K562 (cell line): ENCODE measurements around the gene PPIP5K2. TPM values are rescaled to one million over a fixed set of nuclear protein-coding genes. Genes with fewer than 3 reads are reported as not detected.

Source experiments
- ATAC-seq: fragments of 200-7000 bp; cut with Tn5 transposase; 3 replicates; pipeline ENCODE4 v1.9.1; 2020; ENCODE audit warnings: moderate library complexity
- BruUV-seq: library from RNA; stranded (reverse); fragments of 400-500 nt; replicated peaks from 2 replicates; lab custom pipeline; 2021; lab: Mats Ljungman, UMichigan
- CTCF ChIA-PET: fragments of 300-600 bp; formaldehyde crosslinking; extraction: SDS; loops from one replicate; lab custom pipeline; 2021; ENCODE audit warnings: low intra/inter-chr PET ratio; lab: Yijun Ruan, JAX
- POLR2A ChIA-PET: fragments of 300-600, 350-650 bp; sonication (Branson Sonifier 250); formaldehyde crosslinking; extraction: SDS; loops from one replicate; lab custom pipeline; 2021; ENCODE audit warnings: antibody characterized with exemption, inconsistent platforms; lab: Yijun Ruan, JAX
- DNase-seq, 4 experiments: peaks; one replicate each; pipeline versions ENCODE4 v3.0.0 to v3.0.0-alpha.2; 2011 to 2018; ENCODE audit warnings: low spot score in 3 of 4, mixed read lengths in 3 of 4; ENCODE audit errors: extremely low read depth in 1 of 4
- FAIRE-seq: peaks from 2 replicates; lab custom pipeline; 2011; peaks lifted over from hg19 to GRCh38; lab: Jason Lieb, UNC
- H2AFZ ChIP-seq: 2 replicates; pipeline ENCODE4 v1.6.0; 2011; ENCODE audit warnings: low read depth, low read length, control low read depth, inconsistent platforms
- H3K27ac ChIP-seq: fragments of 200-600 bp; 3 replicates; pipeline ENCODE4 v1.8.0; 2011; ENCODE audit warnings: low read depth, mild to moderate bottlenecking, control low read depth, inconsistent platforms, low read length, moderate library complexity, mixed read lengths; ENCODE audit errors: extremely low read depth
- H3K27me3 ChIP-seq, 2 experiments: fragments of 300-600 bp in 1 of 2; 2 replicates in 1 of 2; 3 replicates in 1 of 2; pipeline versions ENCODE4 v1.6.0 to v1.8.0; 2011; ENCODE audit warnings: inconsistent platforms in 2 of 2, low read length in 2 of 2, mild to moderate bottlenecking in 1 of 2, mixed read lengths in 1 of 2, moderate library complexity in 1 of 2; ENCODE audit not compliant: control insufficient read depth in 2 of 2, insufficient read depth in 2 of 2
- H3K36me3 ChIP-seq: fragments of 300-600 bp; 3 replicates; pipeline ENCODE4 v1.8.0; 2011; ENCODE audit warnings: mild to moderate bottlenecking, low read length, inconsistent platforms; ENCODE audit not compliant: control insufficient read depth, insufficient read depth
- H3K4me1 ChIP-seq, 2 experiments: fragments of 200-600 bp in 1 of 2; replicated peaks in 1 of 2; 2 replicates in 1 of 2; 3 replicates in 1 of 2; pipeline versions ENCODE4 v1.5.1 to v1.8.0; 2011; ENCODE audit warnings: inconsistent platforms in 2 of 2, low read length in 2 of 2, mild to moderate bottlenecking in 1 of 2, mixed read lengths in 1 of 2, moderate library complexity in 1 of 2; ENCODE audit not compliant: control insufficient read depth in 2 of 2, insufficient read depth in 2 of 2
- H3K4me2 ChIP-seq: 2 replicates; pipeline ENCODE4 v1.6.1; 2011; ENCODE audit warnings: low read length, control low read depth, inconsistent platforms, mixed read lengths; ENCODE audit not compliant: insufficient read depth
- H3K4me3 ChIP-seq: fragments of 200-600 bp; sonication (generic), shearing (Covaris generic); 2 replicates; pipeline ENCODE4 v1.5.1; 2016; ENCODE audit warnings: control low read depth, inconsistent platforms
- H3K79me2 ChIP-seq: fragments of 200-600 bp; 3 replicates; pipeline ENCODE4 v1.8.0; 2011; ENCODE audit warnings: low read length, inconsistent platforms; ENCODE audit not compliant: control insufficient read depth, insufficient read depth
- H3K9ac ChIP-seq, 2 experiments: 2 replicates each; pipeline versions ENCODE4 v1.6.0 to v1.6.1; 2011; ENCODE audit warnings: low read depth in 2 of 2, low read length in 2 of 2, control low read depth in 1 of 2, inconsistent platforms in 1 of 2, mild to moderate bottlenecking in 1 of 2, mixed read lengths in 1 of 2; ENCODE audit not compliant: insufficient read depth in 1 of 2
- H3K9me1 ChIP-seq: one replicate; pipeline ENCODE4 v1.6.0; 2011; ENCODE audit warnings: inconsistent platforms, mild to moderate bottlenecking, low read length, moderate library complexity; ENCODE audit not compliant: control insufficient read depth, insufficient read depth
- H3K9me3 ChIP-seq: replicated peaks from 2 replicates; pipeline ENCODE4 v1.5.1; 2011; ENCODE audit warnings: low read depth, low read length, inconsistent platforms; ENCODE audit not compliant: control insufficient read depth, insufficient read depth
- H4K20me1 ChIP-seq: replicated peaks from 2 replicates; pipeline ENCODE4 v1.6.1; 2011; ENCODE audit warnings: low read length, inconsistent platforms, mixed read lengths; ENCODE audit not compliant: control insufficient read depth, insufficient read depth
- CEBPG ChIP-seq, 3 experiments: fragments of 200-800 bp in 1 of 3; sonication (Bioruptor generic) in 1 of 3; sonication (generic) in 1 of 3; formaldehyde crosslinking in 1 of 3; IDR thresholded peaks in 2 of 3; conservative IDR thresholded peaks in 1 of 3; 2 replicates each; pipeline versions ENCODE4 v1.6.1 to v1.8.0; 2016 to 2022; ENCODE audit warnings: missing compliant biosample characterization in 2 of 3, missing genetic modification characterization in 2 of 3, mild to moderate bottlenecking in 1 of 3, missing genetic modification reagents in 1 of 3
- CHD1 ChIP-seq: fragments of 200-600 bp; sonication (generic); IDR thresholded peaks from one replicate; pipeline ENCODE4 v1.6.1; 2012; ENCODE audit warnings: mild to moderate bottlenecking, moderate library complexity, low read length, inconsistent platforms
- MEIS2 ChIP-seq: fragments of 450-650 bp; IDR thresholded peaks from 2 replicates; pipeline ENCODE4 v1.6.1; 2014; ENCODE audit warnings: mild to moderate bottlenecking; ENCODE audit not compliant: partially characterized antibody
- NCOA6 ChIP-seq: fragments of 450-650 bp; IDR thresholded peaks from 2 replicates; pipeline ENCODE4 v1.6.1; 2017; ENCODE audit warnings: mild to moderate bottlenecking
- PHB2 ChIP-seq: fragments of 450-650 bp; IDR thresholded peaks from 2 replicates; pipeline ENCODE4 v1.6.1; 2017; ENCODE audit warnings: low read depth
- SETDB1 ChIP-seq: IDR thresholded peaks from one replicate; pipeline ENCODE4 v1.6.1; 2012; ENCODE audit warnings: low read length, control low read depth, inconsistent platforms
- SP2 ChIP-seq: IDR thresholded peaks from 2 replicates; pipeline ENCODE4 v1.6.1; 2011; ENCODE audit warnings: mild to moderate bottlenecking, low read depth, low read length, moderate library complexity; ENCODE audit not compliant: poor library complexity, severe bottlenecking; ENCODE audit errors: extremely low read depth
- ZNF184 ChIP-seq: sonication (generic); formaldehyde crosslinking; IDR thresholded peaks from 2 replicates; pipeline ENCODE4 v1.5.0; 2020; ENCODE audit warnings: missing genetic modification reagents
- ZNF3 ChIP-seq: fragments of 250-450 bp; sonication (Bioruptor Pico); IDR thresholded peaks from 2 replicates; pipeline ENCODE4 v1.5.0; 2021; ENCODE audit warnings: mild to moderate bottlenecking, moderate library complexity
- ZNF436 ChIP-seq: fragments of 250-450, 450-650 bp; sonication (Bioruptor Pico); formaldehyde crosslinking; IDR thresholded peaks from 2 replicates; pipeline ENCODE4 v1.7.0; 2020; ENCODE audit warnings: mild to moderate bottlenecking
- in situ Hi-C: fragments of 300-500 bp; cut with MboI; formaldehyde crosslinking; loops from 4 replicates; pipeline ENCODE4 v1.15.0; 2018; ENCODE audit warnings: inconsistent platforms, mixed read lengths
- intact Hi-C: fragments of 100-400 bp; cut with micrococcal nuclease; formaldehyde crosslinking; loops from 2 replicates; pipeline ENCODE4 v1.14.2; 2022
- polyA plus RNA-seq, 8 experiments: library from polyadenylated mRNA; depleted of rRNA in 4 of 8; stranded (reverse) in 5 of 8; unstranded in 3 of 8; fragments of >200 nt; fragmentation: Nextera tagmentation in 2 of 8; fragmentation: Illumina TruSeq in 1 of 8; extraction: Ambion mirVana in 2 of 8; extraction: Trizol in 1 of 8; gene quantifications; 2 replicates each; pipeline versions ENCODE4 v1.2.1 to v1.2.3, GENCODE V29; 2011 to 2014; ENCODE audit warnings: inconsistent platforms in 1 of 8, missing spikeins in 1 of 8
- total RNA-seq, 7 experiments: library from RNA; depleted of rRNA in 6 of 7; stranded (reverse); fragments of >200 nt in 6 of 7; fragmentation: Illumina TruSeq in 2 of 7; extraction: Trizol in 2 of 7; gene quantifications; 2 replicates each; pipeline versions ENCODE4 v1.2.1 to v1.2.3, GENCODE V29; 2011 to 2021; ENCODE audit warnings: low replicate concordance in 1 of 7
- TF ChIP-seq, protein P1 (sequence below): fragments of 450-650 bp; formaldehyde crosslinking; IDR thresholded peaks from 2 replicates; pipeline ENCODE4 v1.4.0; 2020; ENCODE audit warnings: mild to moderate bottlenecking, moderate library complexity
- TF ChIP-seq, protein P2 (sequence below): sonication (generic); formaldehyde crosslinking; IDR thresholded peaks from 2 replicates; pipeline ENCODE4 v1.8.1; 2023; ENCODE audit warnings: mild to moderate bottlenecking, missing genetic modification reagents, moderate library complexity
- TF ChIP-seq, protein P3 (sequence below): fragments of 250-450 bp; sonication (Bioruptor Pico); IDR thresholded peaks from 2 replicates; pipeline ENCODE4 v1.9.0; 2021; ENCODE audit warnings: mild to moderate bottlenecking, inconsistent platforms
- TF ChIP-seq, protein P4 (sequence below): fragments of 250-450 bp; sonication (Bioruptor Pico); IDR thresholded peaks from 2 replicates; pipeline ENCODE4 v1.5.0; 2021; ENCODE audit warnings: mild to moderate bottlenecking, moderate library complexity

Gene PPIP5K2
- total and polyA plus RNA-seq, 9 of the 15 experiments (the other 6 are each of a cell fraction or from before 2014, with no cell fraction given) = 39.4 to 150 (median 99.1) TPM

DNA sequence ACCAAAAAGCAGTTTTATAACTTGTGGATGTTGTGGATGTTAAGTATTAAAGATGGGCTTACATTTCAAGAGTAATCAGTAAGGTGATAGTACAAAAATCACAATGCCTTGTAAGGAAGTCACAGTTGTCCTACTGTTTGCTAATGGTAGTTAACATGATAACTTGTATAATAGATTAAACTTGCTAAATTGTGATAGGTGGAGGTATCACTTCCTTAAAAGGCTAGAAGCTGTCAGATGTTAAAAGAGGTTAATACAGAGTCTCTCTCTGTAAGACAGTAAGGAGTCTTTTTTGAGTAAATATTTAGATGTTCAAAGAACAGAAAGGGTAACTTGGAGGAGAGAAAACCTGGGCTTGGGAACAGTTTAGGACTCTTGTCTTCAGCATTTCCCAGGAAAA lies 124.3 kb downstream of the PPIP5K2 start:
- CTCF ChIA-PET = no interaction called here
- no peak for ATAC-seq
- POLR2A ChIA-PET = no interaction called here
- Histone ChIP-seq H3K9ac (no peak overlapping the region), H3K9me1 (no peaks in the 10 kb centered on the region), H3K27me3 (peaks cover 0 to 6% of the 10 kb centered on the region in 2 experiments; a peak in 2 of 5 replicates), H3K4me1 (no peaks in the 10 kb centered on the region), H3K9me3 (no peaks in the 10 kb centered on the region), H2AFZ (no peak overlapping the region), H3K36me3 (no peaks in the 10 kb centered on the region), H3K79me2 (no peaks in the 10 kb centered on the region), H3K27ac (no peak overlapping the region), H3K4me3 (no peak overlapping the region), H3K4me2 (no peak overlapping the region), H4K20me1 (no peaks in the 10 kb centered on the region)
- intact Hi-C loops = no loop called here
- in situ Hi-C loops = no loop called here
- DNase-seq = no peak
- BruUV-seq = no TSS peak
- TF ChIP-seq, protein P1, sequence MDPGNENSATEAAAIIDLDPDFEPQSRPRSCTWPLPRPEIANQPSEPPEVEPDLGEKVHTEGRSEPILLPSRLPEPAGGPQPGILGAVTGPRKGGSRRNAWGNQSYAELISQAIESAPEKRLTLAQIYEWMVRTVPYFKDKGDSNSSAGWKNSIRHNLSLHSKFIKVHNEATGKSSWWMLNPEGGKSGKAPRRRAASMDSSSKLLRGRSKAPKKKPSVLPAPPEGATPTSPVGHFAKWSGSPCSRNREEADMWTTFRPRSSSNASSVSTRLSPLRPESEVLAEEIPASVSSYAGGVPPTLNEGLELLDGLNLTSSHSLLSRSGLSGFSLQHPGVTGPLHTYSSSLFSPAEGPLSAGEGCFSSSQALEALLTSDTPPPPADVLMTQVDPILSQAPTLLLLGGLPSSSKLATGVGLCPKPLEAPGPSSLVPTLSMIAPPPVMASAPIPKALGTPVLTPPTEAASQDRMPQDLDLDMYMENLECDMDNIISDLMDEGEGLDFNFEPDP = no peak
- TF ChIP-seq SETDB1 (no peak), MEIS2 (no peak), CEBPG (CRISPR knock-in tag; IDR thresholded peaks at IDR 0.05) (no peak), CEBPG (tag; conservative IDR thresholded peaks at IDR 0.05 in 1 of 2, IDR thresholded peaks at IDR 0.05 in 1 of 2) (no peak), ZNF3 (no peak), PHB2 (no peak), ZNF436 (no peak), NCOA6 (no peak), CHD1 (no peak), ZNF184 (CRISPR knock-in tag) (no peak), SP2 (no peak)
- TF ChIP-seq, protein P2, sequence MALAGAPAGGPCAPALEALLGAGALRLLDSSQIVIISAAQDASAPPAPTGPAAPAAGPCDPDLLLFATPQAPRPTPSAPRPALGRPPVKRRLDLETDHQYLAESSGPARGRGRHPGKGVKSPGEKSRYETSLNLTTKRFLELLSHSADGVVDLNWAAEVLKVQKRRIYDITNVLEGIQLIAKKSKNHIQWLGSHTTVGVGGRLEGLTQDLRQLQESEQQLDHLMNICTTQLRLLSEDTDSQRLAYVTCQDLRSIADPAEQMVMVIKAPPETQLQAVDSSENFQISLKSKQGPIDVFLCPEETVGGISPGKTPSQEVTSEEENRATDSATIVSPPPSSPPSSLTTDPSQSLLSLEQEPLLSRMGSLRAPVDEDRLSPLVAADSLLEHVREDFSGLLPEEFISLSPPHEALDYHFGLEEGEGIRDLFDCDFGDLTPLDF (CRISPR knock-in tag) = no peak
- TF ChIP-seq, protein P3, sequence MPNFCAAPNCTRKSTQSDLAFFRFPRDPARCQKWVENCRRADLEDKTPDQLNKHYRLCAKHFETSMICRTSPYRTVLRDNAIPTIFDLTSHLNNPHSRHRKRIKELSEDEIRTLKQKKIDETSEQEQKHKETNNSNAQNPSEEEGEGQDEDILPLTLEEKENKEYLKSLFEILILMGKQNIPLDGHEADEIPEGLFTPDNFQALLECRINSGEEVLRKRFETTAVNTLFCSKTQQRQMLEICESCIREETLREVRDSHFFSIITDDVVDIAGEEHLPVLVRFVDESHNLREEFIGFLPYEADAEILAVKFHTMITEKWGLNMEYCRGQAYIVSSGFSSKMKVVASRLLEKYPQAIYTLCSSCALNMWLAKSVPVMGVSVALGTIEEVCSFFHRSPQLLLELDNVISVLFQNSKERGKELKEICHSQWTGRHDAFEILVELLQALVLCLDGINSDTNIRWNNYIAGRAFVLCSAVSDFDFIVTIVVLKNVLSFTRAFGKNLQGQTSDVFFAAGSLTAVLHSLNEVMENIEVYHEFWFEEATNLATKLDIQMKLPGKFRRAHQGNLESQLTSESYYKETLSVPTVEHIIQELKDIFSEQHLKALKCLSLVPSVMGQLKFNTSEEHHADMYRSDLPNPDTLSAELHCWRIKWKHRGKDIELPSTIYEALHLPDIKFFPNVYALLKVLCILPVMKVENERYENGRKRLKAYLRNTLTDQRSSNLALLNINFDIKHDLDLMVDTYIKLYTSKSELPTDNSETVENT (CRISPR knock-in tag) = no peak
- TF ChIP-seq, protein P4, sequence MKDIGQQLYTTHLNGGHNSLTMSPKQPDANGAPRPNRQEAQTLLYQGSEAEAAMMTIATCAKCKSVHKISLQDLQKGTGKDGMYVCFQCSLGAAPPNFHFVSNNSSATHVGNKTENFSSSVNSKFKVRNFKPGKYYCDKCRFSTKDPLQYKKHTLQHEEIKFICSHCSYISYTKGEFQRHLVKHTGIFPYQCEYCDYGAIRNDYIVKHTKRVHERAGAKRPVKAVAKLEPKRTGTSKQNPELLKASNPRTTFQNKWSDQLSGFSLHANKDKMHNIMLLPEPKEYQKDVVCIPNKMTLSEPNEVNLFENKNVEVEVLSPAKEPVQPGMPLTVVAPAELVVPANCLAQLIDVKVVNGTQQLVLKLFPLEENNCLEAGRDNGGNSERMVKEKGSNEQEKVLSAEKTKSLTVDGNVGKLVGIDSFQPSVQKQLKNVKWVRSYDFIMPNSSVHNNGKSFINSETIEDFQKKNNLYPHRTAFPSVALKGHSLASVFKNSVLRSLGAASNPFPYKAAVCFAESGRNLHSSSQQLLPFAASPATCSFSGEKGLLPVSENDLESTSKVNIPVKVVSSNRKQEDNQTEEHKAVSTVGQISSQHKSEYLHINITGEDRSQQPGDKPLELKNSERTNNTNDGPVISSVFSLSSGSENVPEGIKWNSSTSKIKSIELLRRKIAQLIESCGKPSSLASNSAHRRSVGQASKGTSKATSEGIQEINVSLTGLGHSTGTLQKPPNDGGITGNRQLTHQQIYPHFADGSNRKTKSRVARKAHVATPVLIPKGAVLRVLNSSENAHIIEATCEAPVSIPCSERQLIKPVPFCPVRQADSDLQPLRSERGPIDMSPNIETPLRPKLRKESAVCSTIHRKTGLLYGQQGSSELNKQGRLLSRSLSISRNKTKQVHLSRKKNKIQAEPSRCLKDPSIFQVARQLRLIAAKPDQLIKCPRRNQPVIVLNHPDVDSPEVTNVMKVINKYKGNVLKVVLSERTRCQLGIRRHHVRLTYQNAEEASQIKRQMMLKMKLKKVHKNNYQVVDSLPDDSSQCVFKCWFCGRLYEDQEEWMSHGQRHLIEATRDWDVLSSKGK (CRISPR knock-in tag) = no peak
- FAIRE-seq = no peak
